ENCODE measurements around the gene EGFL8.

Gene EGFL8

GRCh38 chr6:32163559-32164258 lies 686 bp upstream of the EGFL8 start:
- TF ChIP-seq MYC (IDR thresholded peaks at IDR 0.05; ENCODE audit: low read depth, low read length) (no peak), POLR2A (IDR thresholded peaks at IDR 0.05; ENCODE audit: extremely low read depth, insufficient read length) (no peak), MAX (IDR thresholded peaks at IDR 0.05; ENCODE audit: low read depth, low read length) (no peak), CTCF (IDR thresholded peaks at IDR 0.05; ENCODE audit: low read depth, low read length) (no peak)
- no peak for DNase-seq (ENCODE audit: low read depth)

GRCh38 chr6:32166411-32167061 lies 2.1 kb downstream of the EGFL8 start:
- DNase-seq (ENCODE audit: low read depth): no peak
- H3K4me3 ChIP-seq (ENCODE audit: low read depth, low read length): no peak overlapping the region
- TF ChIP-seq CTCF (IDR thresholded peaks at IDR 0.05; ENCODE audit: low read depth, low read length) (peak; percentile 21), POLR2A (IDR thresholded peaks at IDR 0.05; ENCODE audit: extremely low read depth, insufficient read length) (no peak)

More at GRCh38 chr6:32163559-32164258, 686 bp upstream of the EGFL8 start:
- no peak overlapping the region for H3K4me3 ChIP-seq (ENCODE audit: low read depth, low read length)

- no peak for DNase-seq (ENCODE audit: low read depth)
- TF ChIP-seq MAX (IDR thresholded peaks at IDR 0.05; ENCODE audit: low read depth, low read length) (no peak), POLR2A (IDR thresholded peaks at IDR 0.05; ENCODE audit: extremely low read depth, insufficient read length) (no peak), MYC (IDR thresholded peaks at IDR 0.05; ENCODE audit: low read depth, low read length) (no peak)
- H3K4me3 ChIP-seq (ENCODE audit: low read depth, low read length): no peak overlapping the region
Observed at GRCh38 chr6:32167154-32167760, 2.9 kb downstream of the EGFL8 start.

GRCh38 chr6:32167761-32168262 lies 3.4 kb downstream of the EGFL8 start:
- TF ChIP-seq MAX (IDR thresholded peaks at IDR 0.05; ENCODE audit: low read depth, low read length) (no peak), CTCF (IDR thresholded peaks at IDR 0.05; ENCODE audit: low read depth, low read length) (no peak), POLR2A (IDR thresholded peaks at IDR 0.05; ENCODE audit: extremely low read depth, insufficient read length) (no peak), MYC (IDR thresholded peaks at IDR 0.05; ENCODE audit: low read depth, low read length) (no peak)
- no peak for DNase-seq (ENCODE audit: low read depth)
- H3K4me3 ChIP-seq (ENCODE audit: low read depth, low read length): no peak overlapping the region

GRCh38 chr6:32168350-32168749 lies 4.0 kb downstream of the EGFL8 start:
- TF ChIP-seq MAX (IDR thresholded peaks at IDR 0.05; ENCODE audit: low read depth, low read length): no peak
- no peak for TF ChIP-seq POLR2A (IDR thresholded peaks at IDR 0.05; ENCODE audit: extremely low read depth, insufficient read length)
- TF ChIP-seq CTCF (IDR thresholded peaks at IDR 0.05; ENCODE audit: low read depth, low read length): no peak
- no peak for TF ChIP-seq MYC (IDR thresholded peaks at IDR 0.05; ENCODE audit: low read depth, low read length)
- no peak overlapping the region for H3K4me3 ChIP-seq (ENCODE audit: low read depth, low read length)
- no peak for DNase-seq (ENCODE audit: low read depth)

Measured in NB4 (cell line).